SKM-1 treated with dmso at 0.1 percent for 144 hours (cell line): Measurements from ENCODE around the gene LY6G6C.

Experiments used
- DNase-seq: peaks from one replicate; lab custom pipeline; 2025; ENCODE audit not compliant: unreplicated experiment; lab: John Stamatoyannopoulos, UW

LY6G6C gene

GRCh38 chr6:31708224-31708623 lies 13.3 kb downstream of the LY6G6C start:
- DNase-seq = no peak

- no peak for DNase-seq
These were observed 13.8 kb downstream of the LY6G6C start for GRCh38 chr6:31707701-31708100.

GRCh38 chr6:31706599-31706998 lies 14.9 kb downstream of the LY6G6C start, which contains the start of gene LY6G6F:
Gene LY6G6F, plus strand, starts transcription at chr6:31706866. Its CDS starts 41 bp downstream, at chr6:31706907.
- DNase-seq = no peak

DNA sequence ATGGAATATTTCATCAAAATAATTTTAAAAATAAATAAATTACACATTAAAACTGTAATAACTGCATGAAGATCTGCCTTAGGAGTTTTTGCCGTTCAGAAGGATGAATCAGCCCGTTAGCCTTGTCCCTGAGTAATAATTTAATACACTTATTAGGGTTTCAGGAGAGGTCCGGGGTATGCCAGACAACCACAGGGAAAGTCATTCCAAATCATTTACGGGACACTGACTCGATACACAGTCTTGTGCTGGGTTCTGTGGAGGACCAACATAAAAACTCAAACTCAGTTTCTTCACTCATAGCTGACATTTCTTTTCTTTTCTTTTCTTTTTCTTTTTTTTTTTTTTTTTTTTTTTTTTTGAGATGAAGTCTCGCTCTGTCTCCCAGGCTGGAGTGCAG lies 15.6 kb downstream of the LY6G6C start:
- DNase-seq = no peak

DNA sequence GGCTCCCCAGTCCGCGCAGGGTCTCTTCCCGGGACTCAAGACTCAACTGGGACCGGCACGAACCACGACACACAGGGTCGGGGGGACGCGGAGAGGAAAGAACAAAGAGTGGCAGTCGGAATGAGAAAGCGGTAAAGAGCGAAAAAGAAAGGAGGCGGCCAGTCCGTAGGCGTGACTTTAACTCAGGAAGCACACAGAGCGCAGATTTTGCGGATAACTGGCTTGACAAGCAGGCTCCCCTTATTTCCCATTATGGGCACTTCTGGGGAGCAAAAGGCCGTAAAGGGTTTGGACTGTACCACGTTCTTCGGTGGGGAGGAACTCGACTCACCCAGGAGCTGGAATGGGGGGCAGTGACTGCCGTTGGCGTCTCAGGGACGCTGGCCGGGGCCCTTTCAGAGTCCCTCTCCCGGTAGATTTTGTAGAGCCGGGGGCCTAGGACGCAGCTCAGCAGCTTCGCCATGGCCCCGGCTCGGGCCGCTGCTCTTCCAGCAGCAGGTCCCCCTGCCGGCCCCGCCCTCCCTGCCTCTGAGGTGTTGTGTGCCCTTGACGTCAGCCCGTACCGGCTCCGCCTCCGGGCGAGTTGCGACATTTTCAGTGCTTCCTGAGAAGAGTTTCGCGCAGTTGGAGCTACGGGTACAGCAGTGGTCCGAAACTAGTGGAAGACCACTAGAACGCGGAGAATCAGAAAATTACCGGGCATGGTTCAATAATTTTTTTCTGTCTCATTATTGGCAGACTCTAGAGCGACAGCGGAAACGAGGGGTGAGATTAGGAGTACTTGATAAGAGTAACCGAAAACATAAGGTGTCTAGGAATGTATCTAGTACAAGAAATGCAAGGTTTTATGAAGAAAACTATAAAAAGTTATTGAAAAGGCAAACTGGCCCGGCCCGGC lies 18.5 kb downstream of the LY6G6C start, which contains the start of gene ABHD16A:
ABHD16A (minus strand) TSS at position 506 of the 898 bp plus-strand sequence; CDS start at position 463, 43 bp downstream.
- peak; percentile 96 for DNase-seq

GRCh38 chr6:31702405-31702818 lies 19.1 kb downstream of the LY6G6C start:
- no peak for DNase-seq

DNA sequence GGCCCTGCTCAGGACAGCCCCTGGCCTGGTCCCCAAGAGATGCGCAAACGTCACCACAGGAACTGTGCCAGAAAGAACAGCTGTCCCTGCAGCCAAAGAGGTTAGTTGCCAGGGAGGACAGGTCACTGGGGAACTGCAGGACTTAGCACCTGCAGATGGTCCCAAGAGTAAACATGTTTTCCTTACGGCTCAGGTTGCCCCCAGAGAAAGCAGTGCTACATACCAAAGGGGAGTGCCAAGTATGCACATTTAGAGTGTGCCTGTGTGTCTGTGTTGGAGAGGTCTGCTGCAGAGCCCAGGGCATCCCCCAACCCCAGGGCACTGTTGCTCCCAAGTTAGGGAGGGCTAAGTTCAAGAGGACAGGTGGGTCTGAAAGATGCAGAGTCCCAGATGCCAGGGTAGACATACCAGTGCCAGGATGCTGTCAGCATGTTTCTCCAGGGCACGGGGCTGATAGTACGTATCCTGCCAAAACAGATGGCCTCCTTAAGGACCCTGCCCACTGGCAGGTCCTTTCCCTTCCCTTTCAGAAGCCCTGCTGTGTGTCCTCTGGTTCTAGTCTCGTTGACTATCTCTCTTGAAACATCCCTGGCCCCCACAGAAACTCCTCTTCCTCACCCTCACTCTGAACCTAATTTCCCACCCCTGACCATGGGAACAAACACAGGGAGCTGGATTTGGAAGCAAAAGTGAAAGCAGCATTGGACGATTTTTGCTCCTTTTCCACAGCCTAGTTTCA lies 19.7 kb downstream of the LY6G6C start:
- no peak for DNase-seq

GRCh38 chr6:31700740-31701401 lies 20.7 kb downstream of the LY6G6C start:
- no peak for DNase-seq

DNA sequence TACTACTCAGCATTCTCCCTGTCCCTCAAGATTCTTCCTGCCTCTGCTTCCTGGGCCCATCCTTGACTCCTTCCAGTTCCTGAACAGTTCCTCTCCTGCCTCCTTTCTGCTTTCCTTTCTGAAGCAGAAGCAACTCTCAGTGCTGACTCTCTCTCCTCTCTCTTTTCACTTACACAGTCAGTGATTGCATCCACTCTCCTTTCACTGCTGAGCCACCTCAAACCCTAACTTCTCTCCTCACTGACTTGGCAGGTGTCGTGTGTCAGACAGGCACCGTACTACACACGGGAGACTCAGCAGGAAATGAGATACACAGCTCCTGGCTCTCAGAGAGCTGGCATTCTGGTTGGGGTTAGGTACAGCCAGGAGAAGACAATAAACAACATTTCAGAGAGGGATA lies 24.0 kb downstream of the LY6G6C start:
- no peak for DNase-seq

- no peak for DNase-seq
These were observed 28.0 kb downstream of the LY6G6C start for GRCh38 chr6:31693535-31693934.

- no peak for DNase-seq
These were observed 28.7 kb downstream of the LY6G6C start for GRCh38 chr6:31692886-31693285.

DNA sequence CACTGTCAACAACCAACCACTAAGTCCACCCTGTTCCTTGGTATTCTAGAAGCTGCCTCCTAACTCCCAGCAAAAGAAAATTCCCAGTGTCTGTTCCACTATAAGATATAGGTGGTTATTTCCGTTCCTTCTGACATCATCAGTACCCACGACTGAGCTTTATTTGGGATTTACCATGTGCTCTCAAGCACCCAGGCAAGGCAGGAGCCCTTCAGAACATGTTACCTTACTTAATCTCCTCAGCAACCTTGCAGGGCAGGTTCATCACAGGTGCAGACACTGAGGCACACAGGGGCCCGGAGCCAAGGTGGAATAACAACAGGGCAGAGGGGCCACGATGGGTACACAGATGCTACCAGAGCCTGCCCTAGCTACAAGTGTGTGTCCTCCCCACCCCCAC lies 29.2 kb downstream of the LY6G6C start:
- no peak for DNase-seq

DNA sequence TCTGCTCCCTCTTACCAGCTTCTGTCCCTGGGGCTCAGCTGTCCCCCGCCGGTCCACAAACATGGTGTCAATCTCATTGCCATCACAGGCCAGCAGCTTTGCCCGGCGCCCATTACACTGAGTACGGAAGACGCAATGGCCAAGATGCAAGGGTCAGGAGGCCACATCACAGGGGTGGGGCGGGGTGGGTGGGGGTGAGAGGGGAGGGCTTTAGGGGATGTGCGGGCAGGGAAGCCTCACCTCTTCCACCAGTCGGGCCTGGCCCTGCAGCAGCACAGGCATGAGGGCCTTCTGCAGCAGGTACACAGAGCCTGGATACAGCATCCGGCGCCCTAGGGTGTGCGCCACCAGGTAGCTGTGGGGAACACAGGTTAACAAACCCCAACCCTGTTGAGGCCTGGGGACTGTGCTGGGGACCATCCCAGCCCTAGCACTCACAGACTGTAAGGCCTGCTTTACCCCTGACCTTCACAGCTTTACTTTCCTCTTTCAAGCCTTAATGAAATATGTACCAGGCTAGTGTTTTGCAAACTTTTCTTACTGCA lies 29.9 kb downstream of the LY6G6C start:
- DNase-seq = no peak

DNA sequence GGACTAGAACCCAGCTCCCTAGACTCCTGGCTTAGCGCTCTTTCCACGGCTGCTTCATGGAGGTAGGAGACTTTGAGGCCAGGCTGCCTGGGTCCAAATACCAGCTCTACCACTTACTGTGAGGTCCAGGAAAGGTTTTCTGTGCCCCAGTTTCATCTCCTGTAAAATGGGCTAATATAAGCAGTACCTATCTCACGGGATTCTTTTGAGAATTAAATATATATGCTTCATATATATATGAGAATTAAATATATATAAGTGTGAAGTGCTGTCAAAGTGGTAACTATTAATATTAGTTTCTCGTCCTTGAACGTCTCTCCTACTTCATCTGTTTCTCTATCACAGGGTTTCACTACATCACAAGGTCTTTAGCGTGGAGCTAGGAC lies 30.5 kb downstream of the LY6G6C start:
- DNase-seq = no peak

DNA sequence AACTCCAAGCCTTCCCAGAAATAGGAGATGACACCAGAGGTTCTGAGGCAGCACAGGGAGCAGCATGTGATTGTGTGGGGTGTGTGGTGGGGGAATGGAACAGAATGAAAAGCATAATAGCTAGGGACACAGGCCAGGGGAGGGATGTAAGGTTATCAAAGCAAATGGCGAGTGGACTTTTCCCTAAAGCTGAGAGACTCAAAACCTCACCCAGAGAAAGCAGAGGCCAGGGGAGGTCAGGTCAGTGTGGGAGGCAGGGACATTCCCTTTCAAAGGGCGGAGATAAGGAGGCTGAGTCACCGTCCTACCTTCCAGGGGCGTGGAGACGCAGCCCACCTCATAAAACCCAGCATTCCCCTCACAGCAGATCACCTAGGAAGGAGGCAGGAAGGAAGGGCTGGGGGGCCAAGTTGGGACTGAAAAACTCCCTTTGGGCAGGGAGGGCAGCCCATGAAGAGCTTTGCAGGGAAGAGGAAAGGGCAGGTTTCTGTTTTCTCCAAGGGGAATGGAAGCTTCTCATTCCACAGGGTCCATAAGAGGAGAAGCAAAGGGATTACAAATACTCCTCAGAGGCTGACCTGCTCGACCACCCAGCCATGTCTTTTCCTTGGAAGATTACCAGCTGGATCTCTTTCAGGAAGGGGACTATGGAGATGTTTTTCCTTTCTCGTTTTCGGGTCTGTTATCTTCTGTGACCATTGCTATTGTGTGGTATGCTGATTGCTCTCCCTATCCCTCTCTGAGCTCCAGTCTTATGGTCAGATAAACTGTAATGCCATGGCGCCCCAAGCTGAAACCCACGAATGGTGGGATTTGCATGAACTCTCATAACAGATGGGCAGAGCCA lies 31.1 kb downstream of the LY6G6C start:
- DNase-seq = no peak

DNA sequence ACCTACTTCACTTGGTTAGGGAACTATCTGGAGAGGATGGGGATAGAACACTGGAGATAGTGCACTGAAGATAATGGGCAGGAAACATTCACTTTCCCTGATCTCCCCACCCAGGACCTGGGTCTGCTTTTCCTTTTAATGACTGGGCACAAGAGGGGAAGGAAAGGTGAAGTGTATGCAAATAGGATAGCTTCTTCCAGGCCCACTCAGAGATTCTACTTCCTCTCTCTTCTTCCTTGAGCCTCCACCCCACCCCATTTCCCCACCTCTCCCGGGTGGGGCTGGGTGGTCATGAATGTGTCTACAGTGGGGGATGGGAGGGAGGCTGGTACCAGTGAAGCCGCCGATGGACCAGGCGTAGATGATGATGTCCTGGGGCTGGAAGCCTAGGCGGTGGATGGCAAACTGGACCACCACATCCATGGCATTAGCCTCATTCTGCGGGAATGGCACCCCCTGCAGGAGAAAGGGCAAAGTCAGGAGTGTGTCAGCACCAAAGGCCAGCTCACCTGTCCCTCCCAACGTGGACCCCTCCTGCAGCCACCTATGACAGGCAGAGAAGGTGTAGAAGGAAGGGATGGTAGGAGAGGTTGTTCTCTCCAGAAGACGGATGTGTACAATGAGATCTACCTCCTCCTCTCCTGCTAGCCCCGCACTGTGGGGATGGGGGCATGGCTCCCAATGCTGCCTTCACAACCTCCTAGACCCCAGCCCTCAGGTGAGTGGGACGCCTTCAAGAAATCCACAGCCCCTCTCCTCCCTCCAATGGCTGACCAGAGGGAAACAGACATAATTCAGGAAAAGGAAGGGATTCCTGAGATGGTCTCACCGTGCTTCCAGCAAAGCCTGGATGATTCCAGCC lies 32.1 kb downstream of the LY6G6C start:
- no peak for DNase-seq

GRCh38 chr6:31687860-31688693 lies 33.5 kb downstream of the LY6G6C start:
- DNase-seq = no peak

- DNase-seq = no peak
These were observed 34.2 kb downstream of the LY6G6C start for GRCh38 chr6:31687321-31687720.
